H1 (cell line): ENCODE data around the gene NEGR1. TPM values are rescaled to one million over a fixed set of nuclear protein-coding genes. Genes with fewer than 3 reads are reported as not detected.

Source experiments
- EGR1 ChIP-seq: IDR thresholded peaks from 2 replicates; pipeline ENCODE4 v1.6.1; 2011; ENCODE audit warnings: low read depth, low read length, borderline replicate concordance
- RBBP5 ChIP-seq: IDR thresholded peaks from 2 replicates; pipeline ENCODE4 v1.7.1; 2012; ENCODE audit warnings: low read depth, mild to moderate bottlenecking, inconsistent platforms, low read length, moderate library complexity, borderline replicate concordance
- TBP ChIP-seq: IDR thresholded peaks from 2 replicates; pipeline ENCODE4 v1.6.1; 2011; ENCODE audit warnings: low read depth, low read length, improper control_type of control experiment
- polyA plus RNA-seq, 7 experiments: library from polyadenylated mRNA; depleted of rRNA in 3 of 7; stranded (reverse) in 5 of 7; unstranded in 2 of 7; fragments of >200 nt in 5 of 7; fragments of 200-250 nt in 2 of 7; gene quantifications; 1 replicate in 5 of 7; 2 replicates in 1 of 7; 4 replicates in 1 of 7; pipeline versions ENCODE4 v1.2.1 to v1.2.3, GENCODE V29; 2011 to 2013; ENCODE audit warnings: missing spikeins in 2 of 7, mixed read lengths in 2 of 7
- total RNA-seq: library from RNA; stranded (reverse); fragmentation: NEBNext Ultra II Directional; extraction: Animal tissue kit (Norgen Biotek cat#: 25700); gene quantifications from 2 replicates; pipeline ENCODE4 v1.2.1, GENCODE V29; 2021

Gene NEGR1
- total and polyA plus RNA-seq, 2 of the 8 experiments (the other 6 are each of a cell fraction or from before 2014, with no cell fraction given) = 0.71 to 1.3 TPM

GRCh38 chr1:71755441-71755840 lies 526.9 kb downstream of the NEGR1 start (continued):
- TF ChIP-seq RBBP5 (no peak), EGR1 (no peak), TBP (no peak)
